Stimulated activated effector memory CD8-positive, alpha-beta T cell treated with anti-CD3 and anti-CD28 coated beads, Interleukin-12 subunit alpha, Interleukin-12 subunit beta, amount 100 ng/mL, for 72 hours (primary cell): Measurements from ENCODE around the gene TASP1.
"Not testable (repeated sequence)": the region's sequence is repeated elsewhere in the genome, so short reads cannot be mapped to it uniquely, and the experiment has no call there.

Experiments used
- ATAC-seq: fragments of 150-1000 bp; cut with Tn5 transposase; 2 replicates; pipeline ENCODE4 v1.10.0; 2021
- DNase-seq, 2 donors: peaks; one replicate each; pipeline ENCODE4 v3.0.0; 2021 to 2022; ENCODE audit warnings: low spot score in 2 of 2
- H3K27ac Mint-ChIP-seq: one replicate; pipeline ENCODE4 v1.8.0; 2022; ENCODE audit warnings: mild to moderate bottlenecking, mixed read lengths
- H3K36me3 Mint-ChIP-seq: one replicate; pipeline ENCODE4 v1.8.0; 2022; ENCODE audit warnings: mild to moderate bottlenecking, mixed read lengths
- H3K4me1 Mint-ChIP-seq: one replicate; pipeline ENCODE4 v1.8.0; 2022; ENCODE audit warnings: mixed read lengths
- H3K4me3 Mint-ChIP-seq: one replicate; pipeline ENCODE4 v1.8.0; 2022; ENCODE audit warnings: mild to moderate bottlenecking, mixed read lengths
- H3K9me3 Mint-ChIP-seq: one replicate; pipeline ENCODE4 v1.8.0; 2022; ENCODE audit warnings: mixed read lengths

The TASP1 gene

DNA sequence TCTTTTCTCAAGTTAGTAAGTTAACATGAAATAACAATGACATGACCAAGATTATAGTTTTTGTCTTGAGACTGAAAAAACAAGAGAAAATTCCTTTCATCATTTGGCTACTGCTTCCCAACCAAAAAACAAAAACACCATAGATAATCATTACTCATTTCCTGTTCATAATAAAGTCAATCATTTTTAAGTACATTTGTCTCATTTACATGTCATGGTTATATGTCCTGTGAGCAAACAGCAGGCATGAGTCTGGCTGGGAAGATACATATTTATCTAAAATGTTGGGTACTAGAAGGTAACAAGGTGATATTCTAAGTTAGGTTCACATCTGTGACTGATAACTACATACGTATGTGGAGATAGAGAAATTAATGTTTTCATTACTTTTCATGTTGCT lies 237.1 kb downstream of the TASP1 start:
- no peak overlapping the region for H3K4me3 Mint-ChIP-seq
- DNase-seq (no peak), ATAC-seq (no peak)
- H3K36me3 Mint-ChIP-seq: no peaks in the 10 kb centered on the region
- no peaks in the 10 kb centered on the region for H3K9me3 Mint-ChIP-seq
- H3K27ac Mint-ChIP-seq: no peak overlapping the region
- H3K4me1 Mint-ChIP-seq: no peaks in the 10 kb centered on the region

DNA sequence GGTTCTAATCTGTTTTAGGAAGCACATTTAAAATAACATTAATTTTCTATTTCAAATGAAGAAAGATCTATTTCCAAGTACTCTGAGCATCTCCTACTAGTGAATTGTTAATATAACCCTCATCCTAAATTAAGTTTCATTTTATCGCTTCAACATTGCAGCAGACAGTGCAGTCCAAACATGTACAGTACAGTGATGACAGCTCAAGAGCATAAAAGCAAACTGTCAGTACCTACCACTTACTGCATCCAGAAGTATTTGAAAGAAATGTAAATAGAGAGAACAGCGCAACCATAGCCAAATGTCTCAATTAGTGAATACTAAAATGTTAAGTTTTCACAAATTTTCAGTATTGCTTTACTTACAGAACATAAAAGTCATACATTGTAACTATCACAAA lies 238.3 kb downstream of the TASP1 start:
- no peaks in the 10 kb centered on the region for H3K36me3 Mint-ChIP-seq

DNA sequence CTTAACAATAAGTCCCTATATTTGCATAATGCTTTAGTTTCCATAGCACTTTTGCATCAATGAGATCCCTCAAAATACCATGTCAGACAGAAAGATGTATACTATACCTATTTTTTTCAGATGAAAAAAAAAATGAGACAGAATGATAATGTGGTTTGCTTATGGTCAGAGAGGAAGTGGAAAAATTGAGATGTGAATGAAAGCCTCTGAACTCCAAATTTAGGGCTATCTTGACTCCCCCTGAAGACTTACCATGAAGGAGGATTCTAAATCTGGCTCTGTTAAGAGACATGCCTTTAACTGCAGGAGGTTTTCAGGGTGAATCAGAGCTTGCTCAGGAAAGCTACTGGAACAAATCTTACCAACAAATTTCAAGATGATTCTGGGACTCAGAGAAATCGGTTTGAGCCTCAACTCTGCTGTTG lies 241.4 kb downstream of the TASP1 start:
- H3K4me3 Mint-ChIP-seq: no peak overlapping the region
- H3K27ac Mint-ChIP-seq: no peak overlapping the region
- no peak for ATAC-seq

More for the DNA sequence above, 238.3 kb downstream of the TASP1 start:
- H3K4me3 Mint-ChIP-seq: no peak overlapping the region
- H3K4me1 Mint-ChIP-seq: no peaks in the 10 kb centered on the region
- no peak for DNase-seq
- no peaks in the 10 kb centered on the region for H3K9me3 Mint-ChIP-seq
- H3K27ac Mint-ChIP-seq: no peak overlapping the region
- ATAC-seq: no peak

DNA sequence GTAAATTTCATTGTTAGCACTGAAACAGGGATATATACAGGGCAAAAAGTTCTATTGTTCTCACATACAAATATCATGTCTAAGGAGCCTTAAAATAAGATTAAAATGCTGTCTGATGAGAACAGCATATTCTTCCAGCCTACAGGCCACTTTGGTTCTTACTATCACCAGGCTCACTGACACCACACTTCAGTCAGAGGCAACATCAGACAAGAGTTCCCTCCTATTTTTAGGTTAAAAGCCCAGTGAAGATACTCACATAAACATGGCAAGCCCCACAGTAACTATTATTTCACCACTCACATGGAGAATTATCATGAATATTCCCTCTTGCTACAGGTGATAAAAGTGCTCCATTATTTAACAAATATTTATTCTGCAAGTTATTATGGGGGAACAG lies 241.9 kb downstream of the TASP1 start:
- DNase-seq (no peak), ATAC-seq (no peak)
- Mint-ChIP-seq H3K4me1 (no peaks in the 10 kb centered on the region), H3K36me3 (no peaks in the 10 kb centered on the region), H3K27ac (no peak overlapping the region), H3K4me3 (no peak overlapping the region), H3K9me3 (peaks cover 2% of the 10 kb centered on the region)

More for the DNA sequence above, 241.4 kb downstream of the TASP1 start:
- Mint-ChIP-seq H3K36me3 (no peaks in the 10 kb centered on the region), H3K4me1 (no peaks in the 10 kb centered on the region), H3K9me3 (peaks cover 2% of the 10 kb centered on the region)
- no peak for DNase-seq

DNA sequence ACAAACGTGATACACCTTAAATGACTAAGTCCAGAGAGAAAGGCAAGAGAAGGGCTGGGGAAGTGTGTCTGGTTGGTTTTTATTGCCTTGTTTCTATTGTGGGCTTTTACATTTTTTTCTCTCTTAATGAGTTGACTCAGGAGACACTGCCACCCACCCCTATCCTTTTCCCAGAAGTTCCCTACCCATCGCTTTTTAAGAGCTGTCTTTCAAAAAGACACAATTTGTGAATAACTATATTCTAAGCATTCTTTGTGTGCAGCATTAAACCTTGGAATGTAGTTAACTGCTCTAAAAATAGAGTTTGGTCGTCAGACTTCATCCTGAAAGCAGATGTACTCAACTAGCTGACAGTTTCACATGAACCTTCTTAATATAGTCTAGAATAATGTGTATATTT lies 242.7 kb downstream of the TASP1 start:
- Mint-ChIP-seq H3K4me1 (no peaks in the 10 kb centered on the region), H3K4me3 (no peak overlapping the region), H3K9me3 (peaks cover 2% of the 10 kb centered on the region), H3K36me3 (peaks cover 6% of the 10 kb centered on the region), H3K27ac (no peak overlapping the region)
- DNase-seq (no peak), ATAC-seq (no peak)

DNA sequence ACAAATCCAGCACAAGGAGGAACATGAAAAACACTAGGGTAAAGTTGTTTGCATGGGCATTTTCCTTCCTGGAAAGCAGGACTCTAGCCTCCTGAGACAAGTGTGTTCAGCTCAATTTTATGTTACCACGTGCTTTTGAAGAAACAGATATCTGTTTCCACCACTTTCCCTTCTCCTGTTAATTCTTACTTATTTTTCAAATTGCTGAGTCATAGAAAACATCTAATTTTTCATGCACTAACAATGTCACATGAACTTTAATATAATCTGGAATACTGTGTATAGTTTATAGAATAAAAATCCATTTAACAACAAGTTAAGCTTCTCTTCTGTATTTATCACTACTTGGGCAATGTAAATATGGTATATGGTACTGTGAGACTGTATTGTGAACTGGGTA lies 243.5 kb downstream of the TASP1 start:
- ATAC-seq (no peak), DNase-seq (no peak)
- H3K27ac Mint-ChIP-seq: no peak overlapping the region
- peaks cover 7% of the 10 kb centered on the region for H3K36me3 Mint-ChIP-seq
- H3K4me3 Mint-ChIP-seq: no peak overlapping the region
- peaks cover 5% of the 10 kb centered on the region for H3K9me3 Mint-ChIP-seq
- H3K4me1 Mint-ChIP-seq: no peaks in the 10 kb centered on the region

DNA sequence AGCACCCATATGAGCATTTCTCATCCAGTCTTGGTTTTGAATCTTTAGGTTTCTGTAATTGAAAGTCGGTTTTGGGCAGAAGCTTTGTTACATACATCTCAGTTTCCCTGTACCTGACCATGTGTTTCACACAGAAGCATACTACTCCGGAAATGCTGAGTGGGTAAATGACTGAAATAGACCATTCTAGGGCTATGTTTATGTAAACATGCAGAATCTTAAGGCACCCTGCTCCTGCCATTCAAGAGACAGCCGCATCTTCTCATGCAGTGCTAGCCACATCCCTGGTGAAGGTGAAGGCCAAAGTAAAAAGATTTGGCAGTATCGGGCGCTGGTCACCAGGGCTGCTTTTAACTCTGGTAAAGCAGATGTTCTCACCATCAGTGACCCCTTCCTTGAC lies 246.3 kb downstream of the TASP1 start:
- no peaks in the 10 kb centered on the region for H3K4me1 Mint-ChIP-seq
- H3K36me3 Mint-ChIP-seq: peaks cover 17% of the 10 kb centered on the region
- DNase-seq (no peak), ATAC-seq (no peak)
- H3K4me3 Mint-ChIP-seq: no peak overlapping the region
- H3K27ac Mint-ChIP-seq: no peak overlapping the region
- peaks cover 5% of the 10 kb centered on the region for H3K9me3 Mint-ChIP-seq

DNA sequence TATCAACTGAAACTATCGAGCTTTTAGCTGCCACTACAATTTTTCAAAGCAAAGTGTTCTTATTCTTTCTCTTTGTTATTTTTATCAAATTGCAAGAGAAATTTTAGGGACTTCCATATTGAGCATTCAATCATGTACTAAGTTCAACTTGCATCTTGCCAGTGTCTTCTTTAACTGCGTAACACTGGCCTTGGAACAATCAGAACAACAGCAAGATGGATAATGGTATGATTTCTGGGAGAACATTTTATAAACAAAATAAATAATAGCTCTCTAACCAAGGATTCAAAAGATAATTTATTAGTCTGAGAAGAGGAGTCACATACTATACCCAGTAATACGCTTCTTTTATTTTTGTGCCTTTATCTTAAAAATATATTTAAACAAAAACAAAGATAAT lies 249.6 kb downstream of the TASP1 start:
- Mint-ChIP-seq H3K9me3 (peaks cover 12% of the 10 kb centered on the region), H3K27ac (no peak overlapping the region), H3K4me1 (no peaks in the 10 kb centered on the region), H3K4me3 (no peak overlapping the region), H3K36me3 (peaks cover 17% of the 10 kb centered on the region)
- ATAC-seq (no peak), DNase-seq (no peak)

DNA sequence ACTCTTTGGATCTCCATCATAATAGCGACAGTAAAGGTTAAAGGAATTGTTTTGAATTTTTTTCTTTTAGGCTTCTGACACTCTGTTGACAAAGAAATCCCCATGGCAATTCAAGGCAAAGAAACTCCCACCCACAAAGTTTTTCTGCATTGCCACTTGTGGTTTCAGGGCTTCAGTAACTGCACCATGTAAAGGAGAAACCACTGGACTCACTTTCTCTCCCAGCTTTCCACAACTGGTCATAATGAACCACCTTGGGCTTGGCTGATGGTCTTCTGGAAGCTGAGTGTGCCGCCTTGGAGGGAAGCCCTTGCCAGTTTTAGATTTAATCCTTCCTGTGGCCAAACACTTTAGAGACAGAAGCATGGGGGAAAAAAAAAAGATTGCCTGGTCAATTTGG lies 254.6 kb downstream of the TASP1 start:
- Mint-ChIP-seq H3K4me3 (no peak overlapping the region), H3K36me3 (peaks cover 10% of the 10 kb centered on the region), H3K4me1 (no peaks in the 10 kb centered on the region), H3K9me3 (peaks cover 26% of the 10 kb centered on the region), H3K27ac (no peak overlapping the region)
- ATAC-seq (no peak), DNase-seq (no peak)

DNA sequence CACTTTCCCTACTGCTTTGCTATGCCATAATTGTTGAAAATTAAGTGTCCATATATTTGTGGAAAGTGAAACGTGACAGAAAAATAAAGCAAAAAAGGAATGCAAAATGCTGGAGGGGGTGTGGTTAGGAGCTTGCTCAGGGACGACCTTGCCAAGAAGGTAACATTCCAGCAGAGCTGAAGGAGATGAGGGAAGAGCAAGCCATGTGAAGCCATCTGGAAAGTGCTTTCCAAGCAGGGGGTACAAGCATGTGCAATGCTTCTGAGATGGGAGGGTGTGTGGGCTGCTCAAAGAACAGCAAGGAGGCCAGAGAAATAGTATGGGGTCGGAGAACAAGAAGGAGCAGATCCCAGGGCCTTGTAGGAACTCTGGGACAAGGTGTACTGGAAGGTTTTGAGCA lies 255.9 kb downstream of the TASP1 start:
- no peak overlapping the region for H3K4me3 Mint-ChIP-seq
- H3K4me1 Mint-ChIP-seq: no peaks in the 10 kb centered on the region
- DNase-seq (no peak), ATAC-seq (no peak)
- H3K9me3 Mint-ChIP-seq: peaks cover 37% of the 10 kb centered on the region
- H3K27ac Mint-ChIP-seq: no peak overlapping the region
- H3K36me3 Mint-ChIP-seq: no peaks in the 10 kb centered on the region

DNA sequence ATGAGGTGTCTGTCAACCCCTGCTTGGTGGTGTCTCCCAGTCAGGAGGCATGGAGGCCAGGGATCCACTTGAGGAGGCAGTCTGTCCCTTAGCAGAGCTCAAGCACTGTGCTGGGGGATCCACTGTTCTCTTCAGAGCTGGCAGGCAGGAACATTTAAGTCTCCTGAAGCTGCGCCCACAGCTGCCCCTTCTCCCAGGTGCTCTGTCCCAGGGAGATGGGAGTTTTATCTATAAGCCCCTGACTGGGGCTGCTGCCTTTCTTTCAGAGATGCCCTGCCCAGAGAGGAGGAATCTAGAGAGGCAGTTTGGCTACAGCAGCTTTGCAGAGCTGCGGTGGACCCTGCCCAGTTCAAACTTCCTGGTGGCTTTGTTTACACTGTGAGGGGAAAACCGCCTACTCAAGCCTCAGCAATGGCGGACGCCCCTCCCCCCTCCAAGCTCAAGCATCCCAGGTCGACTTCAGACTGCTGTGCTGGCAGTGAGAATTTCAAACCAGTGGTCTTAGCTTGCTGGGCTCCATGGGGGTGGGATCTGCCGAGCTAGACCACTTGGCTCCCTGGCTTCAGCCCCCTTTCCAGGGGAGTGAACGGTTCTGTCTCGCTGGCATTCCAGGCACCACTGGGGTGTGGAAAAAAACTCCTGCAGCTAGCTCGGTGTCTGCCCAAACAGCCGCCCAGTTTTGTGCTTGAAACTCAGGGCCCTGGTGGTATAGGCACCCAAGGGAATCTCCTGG lies 258.1 kb downstream of the TASP1 start:
- not testable (repeated sequence) for H3K4me1 Mint-ChIP-seq

DNA sequence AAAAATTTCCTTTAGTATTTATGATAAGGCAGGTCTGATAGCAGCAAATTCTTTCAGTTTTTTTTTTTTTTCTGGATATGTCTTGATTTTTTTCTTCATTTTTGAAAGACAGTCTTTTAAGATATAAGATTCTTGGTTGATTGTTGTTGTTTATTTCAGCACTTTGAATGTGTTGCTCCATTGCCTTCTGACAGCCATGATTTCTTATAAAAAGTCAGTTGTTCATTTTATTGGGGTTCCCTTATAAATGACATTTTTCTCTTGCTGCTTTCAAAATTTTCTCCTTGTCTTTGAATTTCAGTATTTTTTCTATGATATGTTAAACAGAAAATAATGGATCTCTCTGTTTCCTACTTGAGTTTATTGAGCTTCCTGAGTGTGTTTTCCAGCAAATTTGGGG lies 265.3 kb downstream of the TASP1 start:
- no peaks in the 10 kb centered on the region for H3K36me3 Mint-ChIP-seq
- H3K9me3 Mint-ChIP-seq: peaks cover 32% of the 10 kb centered on the region
- no peak overlapping the region for H3K27ac Mint-ChIP-seq
- DNase-seq (no peak), ATAC-seq (no peak)
- H3K4me3 Mint-ChIP-seq: no peak overlapping the region
- H3K4me1 Mint-ChIP-seq: no peaks in the 10 kb centered on the region

More for the DNA sequence above, 258.1 kb downstream of the TASP1 start:
- H3K9me3 Mint-ChIP-seq: peaks cover 36% of the 10 kb centered on the region
- not testable (repeated sequence) for DNase-seq, H3K36me3 Mint-ChIP-seq, H3K4me3 Mint-ChIP-seq, H3K27ac Mint-ChIP-seq, ATAC-seq

DNA sequence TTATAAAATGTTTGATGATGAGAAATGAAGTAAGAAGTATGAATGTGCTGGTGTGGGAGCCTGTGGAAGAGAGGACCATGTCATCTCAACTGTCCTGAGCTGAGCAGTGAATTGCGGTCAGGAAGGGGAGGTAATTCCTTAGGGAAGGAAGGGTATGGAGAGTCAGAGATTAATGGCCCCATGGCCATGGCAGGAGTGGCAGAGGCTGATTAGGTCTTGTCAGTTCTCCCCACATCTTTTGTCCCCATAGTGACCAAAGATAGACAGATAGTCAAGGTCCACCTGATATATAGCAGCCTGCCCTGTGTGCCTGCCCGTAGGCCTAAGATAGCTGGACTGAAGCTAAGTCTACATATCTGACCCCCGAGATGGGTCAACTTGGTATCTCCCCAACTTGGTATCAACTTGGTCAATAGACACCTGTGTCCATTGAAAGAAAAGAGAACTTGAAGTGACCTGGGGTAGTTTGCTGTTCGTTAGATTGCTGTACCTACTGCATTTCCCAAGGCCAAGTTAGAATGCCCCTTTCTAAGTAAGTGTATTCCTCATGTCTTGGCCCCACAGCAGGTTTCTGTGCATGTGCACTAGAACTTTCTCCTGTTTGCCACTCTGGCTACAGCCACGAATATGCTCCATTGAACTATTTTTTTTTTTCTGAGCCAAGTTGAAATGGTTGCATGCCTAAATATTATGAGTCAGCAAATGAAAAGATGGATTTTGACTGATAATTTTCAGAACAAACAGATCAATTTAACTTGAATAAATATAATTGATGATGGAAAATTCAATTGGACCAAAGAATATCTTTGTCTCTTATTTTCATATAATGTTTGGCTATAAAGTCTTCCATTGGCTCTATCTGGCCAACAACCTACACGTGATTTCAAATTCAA lies 274.2 kb downstream of the TASP1 start:
- Mint-ChIP-seq H3K4me1 (no peaks in the 10 kb centered on the region), H3K36me3 (no peaks in the 10 kb centered on the region), H3K27ac (no peak overlapping the region), H3K9me3 (peaks cover 18% of the 10 kb centered on the region), H3K4me3 (no peak overlapping the region)
- DNase-seq (no peak), ATAC-seq (no peak)

DNA sequence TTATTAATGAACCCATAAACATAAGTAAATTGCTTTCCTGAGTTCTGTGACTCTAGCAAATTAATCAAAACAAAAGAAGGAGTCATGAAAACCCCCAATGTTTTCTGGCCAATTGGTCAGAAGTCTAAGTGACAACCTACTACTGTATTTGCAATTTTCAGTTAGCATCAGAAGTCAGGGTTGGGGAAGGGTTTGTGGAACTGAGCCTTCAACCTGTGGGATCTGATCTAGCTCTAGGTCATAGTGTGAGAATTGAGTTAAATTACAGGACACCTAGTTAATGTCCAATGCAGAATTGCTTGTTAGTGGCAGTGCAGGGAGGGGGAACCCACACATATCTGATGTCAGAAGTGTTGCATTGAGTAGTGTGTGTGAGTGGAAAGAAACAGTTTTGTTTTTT lies 275.3 kb downstream of the TASP1 start:
- ATAC-seq: no peak
- H3K27ac Mint-ChIP-seq: no peak overlapping the region
- no peak overlapping the region for H3K4me3 Mint-ChIP-seq
- DNase-seq: no peak
- no peaks in the 10 kb centered on the region for H3K36me3 Mint-ChIP-seq
- no peaks in the 10 kb centered on the region for H3K4me1 Mint-ChIP-seq
- peaks cover 21% of the 10 kb centered on the region for H3K9me3 Mint-ChIP-seq

DNA sequence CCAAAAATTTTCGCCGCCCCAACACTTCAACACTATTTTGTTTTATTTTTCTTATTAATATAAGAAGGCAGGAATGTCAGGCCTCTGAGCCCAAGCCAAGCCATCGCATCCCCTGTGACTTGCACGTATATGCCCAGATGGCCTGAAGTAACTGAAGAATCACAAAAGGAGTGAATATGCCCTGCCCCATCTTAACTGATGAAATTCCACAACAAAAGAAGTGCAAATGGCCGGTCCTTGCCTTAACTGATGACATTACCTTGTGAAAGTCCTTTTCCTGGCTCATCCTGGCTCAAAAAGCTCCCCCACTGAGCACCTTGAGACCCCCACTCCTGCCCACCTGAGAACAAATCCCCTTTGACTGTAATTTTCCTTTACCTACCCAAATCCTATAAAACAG lies 276.6 kb downstream of the TASP1 start:
- H3K4me1 Mint-ChIP-seq, H3K4me3 Mint-ChIP-seq, H3K36me3 Mint-ChIP-seq, H3K27ac Mint-ChIP-seq, DNase-seq, ATAC-seq: not testable (repeated sequence)
- H3K9me3 Mint-ChIP-seq: peaks cover 21% of the 10 kb centered on the region

DNA sequence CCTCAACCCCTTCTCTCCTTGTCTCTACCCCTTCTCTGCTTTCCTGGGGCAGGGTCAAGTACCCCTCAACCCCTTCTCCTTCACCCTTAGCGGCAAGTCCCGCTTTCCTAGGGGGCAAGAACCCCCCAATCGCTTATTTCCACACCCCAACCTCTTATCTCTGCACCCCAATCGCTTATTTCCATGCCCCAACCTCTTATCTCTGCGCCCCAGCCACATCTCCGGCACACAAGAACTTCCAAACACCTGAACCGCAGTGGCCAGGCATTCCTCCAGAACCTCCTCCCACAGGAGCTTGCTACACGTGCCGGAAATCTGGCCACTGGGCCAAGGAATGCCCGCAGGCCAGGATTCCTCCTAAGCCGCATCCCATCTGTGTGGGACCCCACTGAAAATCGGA lies 279.8 kb downstream of the TASP1 start:
- not testable (repeated sequence) for H3K36me3 Mint-ChIP-seq, H3K4me3 Mint-ChIP-seq, DNase-seq, H3K4me1 Mint-ChIP-seq, ATAC-seq, H3K27ac Mint-ChIP-seq
- H3K9me3 Mint-ChIP-seq: peaks cover 14% of the 10 kb centered on the region
